SU-DHL-6 (cell line): Measurements from ENCODE around the gene FBXO28.

Experiments used
- H2AFZ ChIP-seq: fragments of 200-600 bp; sonication (generic); 2 replicates; pipeline ENCODE4 v1.6.1; 2014; ENCODE audit warnings: low read depth, mild to moderate bottlenecking, moderate library complexity, mixed read lengths, antibody characterized with exemption, low read length; ENCODE audit not compliant: severe bottlenecking
- H3F3A ChIP-seq: fragments of 200-600 bp; shearing (Covaris generic); 2 replicates; pipeline ENCODE4 v1.6.0; 2016; ENCODE audit warnings: antibody characterized with exemption, mild to moderate bottlenecking; ENCODE audit not compliant: insufficient read depth
- H3K27ac ChIP-seq: fragments of 200-600 bp; sonication (generic); 2 replicates; pipeline ENCODE4 v1.5.1; 2016; ENCODE audit warnings: low read depth, mild to moderate bottlenecking, low read length, moderate library complexity, mixed read lengths
- H3K27me3 ChIP-seq: fragments of 200-600 bp; sonication (generic), shearing (Covaris generic); 2 replicates; pipeline ENCODE4 v1.6.0; 2014; ENCODE audit warnings: mild to moderate bottlenecking, low read length
- H3K36me3 ChIP-seq: fragments of 200-600 bp; sonication (generic); 2 replicates; pipeline ENCODE4 v1.6.1; 2014; ENCODE audit warnings: mild to moderate bottlenecking, low read length, mixed read lengths
- H3K4me2 ChIP-seq: fragments of 300-600, 200-600 bp; shearing (Covaris generic), sonication (generic); 2 replicates; pipeline ENCODE4 v1.6.0; 2014; ENCODE audit warnings: low read length, low read depth, mild to moderate bottlenecking; ENCODE audit not compliant: poor library complexity, severe bottlenecking
- H3K4me3 ChIP-seq: fragments of 200-600 bp; sonication (generic); 2 replicates; pipeline ENCODE4 v1.5.1; 2014; ENCODE audit warnings: antibody characterized with exemption, low read length, mild to moderate bottlenecking, mixed read lengths; ENCODE audit not compliant: insufficient read depth, poor library complexity, severe bottlenecking
- H3K79me2 ChIP-seq: fragments of 200-600 bp; sonication (generic); 2 replicates; pipeline ENCODE4 v1.6.1; 2014; ENCODE audit warnings: mild to moderate bottlenecking, low read length, moderate library complexity; ENCODE audit not compliant: insufficient read depth
- H3K9ac ChIP-seq: fragments of 200-600 bp; sonication (generic); 2 replicates; pipeline ENCODE4 v1.7.0; 2014; ENCODE audit warnings: mild to moderate bottlenecking, low read length
- H3K9me2 ChIP-seq: fragments of 200-600 bp; sonication (generic); replicated peaks from 2 replicates; pipeline ENCODE4 v1.6.1; 2014; ENCODE audit warnings: low read length; ENCODE audit not compliant: insufficient read depth
- H3K9me3 ChIP-seq: fragments of 200-600 bp; sonication (generic); 2 replicates; pipeline ENCODE4 v1.6.1; 2014; ENCODE audit warnings: low read length, mixed read lengths; ENCODE audit not compliant: insufficient read depth
- H4K20me1 ChIP-seq: fragments of 200-600 bp; sonication (generic); 2 replicates; pipeline ENCODE4 v1.6.1; 2014; ENCODE audit warnings: low read depth, mild to moderate bottlenecking, antibody characterized with exemption, low read length, moderate library complexity, mixed read lengths
- EZH2phosphoT487 ChIP-seq: fragments of 200-600 bp; sonication (generic), shearing (Covaris generic); conservative IDR thresholded peaks from 2 replicates; pipeline ENCODE4 v1.6.1; 2018; ENCODE audit warnings: mild to moderate bottlenecking, antibody characterized with exemption, low read length, moderate library complexity, mixed read lengths
- TF ChIP-seq, protein P1 (sequence below): fragments of 200-600 bp; sonication (generic); IDR thresholded peaks from one replicate; pipeline ENCODE4 v1.5.1; 2017; ENCODE audit warnings: antibody characterized with exemption, mild to moderate bottlenecking, low read length, moderate library complexity; ENCODE audit not compliant: insufficient read depth, poor library complexity, severe bottlenecking

FBXO28 gene

GRCh38 chr1:224172229-224172628 lies 58.3 kb downstream of the FBXO28 start:
- no peak overlapping the region for H3K4me3 ChIP-seq
- no peaks in the 10 kb centered on the region for H3K36me3 ChIP-seq
- no peak overlapping the region for H2AFZ ChIP-seq
- H3K9ac ChIP-seq = no peak overlapping the region
- no peak overlapping the region for H3K4me2 ChIP-seq
- H4K20me1 ChIP-seq = no peaks in the 10 kb centered on the region
- H3K9me2 ChIP-seq = no peaks in the 10 kb centered on the region
- H3K79me2 ChIP-seq = no peaks in the 10 kb centered on the region
- H3K27ac ChIP-seq = no peak overlapping the region
- H3K9me3 ChIP-seq = no peaks in the 10 kb centered on the region
- H3F3A ChIP-seq = no peaks in the 10 kb centered on the region
- no peaks in the 10 kb centered on the region for H3K27me3 ChIP-seq
- TF ChIP-seq, protein P1, sequence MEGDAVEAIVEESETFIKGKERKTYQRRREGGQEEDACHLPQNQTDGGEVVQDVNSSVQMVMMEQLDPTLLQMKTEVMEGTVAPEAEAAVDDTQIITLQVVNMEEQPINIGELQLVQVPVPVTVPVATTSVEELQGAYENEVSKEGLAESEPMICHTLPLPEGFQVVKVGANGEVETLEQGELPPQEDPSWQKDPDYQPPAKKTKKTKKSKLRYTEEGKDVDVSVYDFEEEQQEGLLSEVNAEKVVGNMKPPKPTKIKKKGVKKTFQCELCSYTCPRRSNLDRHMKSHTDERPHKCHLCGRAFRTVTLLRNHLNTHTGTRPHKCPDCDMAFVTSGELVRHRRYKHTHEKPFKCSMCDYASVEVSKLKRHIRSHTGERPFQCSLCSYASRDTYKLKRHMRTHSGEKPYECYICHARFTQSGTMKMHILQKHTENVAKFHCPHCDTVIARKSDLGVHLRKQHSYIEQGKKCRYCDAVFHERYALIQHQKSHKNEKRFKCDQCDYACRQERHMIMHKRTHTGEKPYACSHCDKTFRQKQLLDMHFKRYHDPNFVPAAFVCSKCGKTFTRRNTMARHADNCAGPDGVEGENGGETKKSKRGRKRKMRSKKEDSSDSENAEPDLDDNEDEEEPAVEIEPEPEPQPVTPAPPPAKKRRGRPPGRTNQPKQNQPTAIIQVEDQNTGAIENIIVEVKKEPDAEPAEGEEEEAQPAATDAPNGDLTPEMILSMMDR = no peak
- TF ChIP-seq EZH2phosphoT487 = no peak

GRCh38 chr1:224173523-224173922 lies 59.6 kb downstream of the FBXO28 start:
- no peak for TF ChIP-seq EZH2phosphoT487
- TF ChIP-seq, protein P1 = no peak
- Histone ChIP-seq H3K27ac (no peak overlapping the region), H3K79me2 (no peaks in the 10 kb centered on the region)

DNA sequence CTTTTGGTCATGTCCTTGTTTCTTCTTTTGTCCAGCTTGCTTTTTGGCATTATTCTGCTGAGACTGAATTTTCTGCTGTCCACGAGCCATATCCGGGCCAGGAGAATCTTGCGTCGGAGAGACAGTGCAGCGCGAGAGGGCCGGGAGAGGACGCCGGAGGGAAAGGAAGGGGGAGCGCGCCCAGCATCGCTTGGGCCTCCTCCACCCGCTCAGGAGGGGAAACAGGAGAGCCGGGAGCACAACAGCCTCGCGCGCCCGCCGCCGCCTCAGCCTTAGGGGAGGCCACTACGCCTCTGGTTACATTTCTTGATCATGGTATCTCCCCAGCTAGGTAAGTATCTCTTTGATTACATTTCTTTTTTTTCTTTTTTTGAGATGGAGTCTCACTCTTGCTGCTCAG lies 61.7 kb downstream of the FBXO28 start:
- Histone ChIP-seq H3K9ac (no peak overlapping the region), H3K27ac (no peak overlapping the region), H4K20me1 (no peaks in the 10 kb centered on the region), H3K4me2 (no peak overlapping the region), H3K27me3 (no peaks in the 10 kb centered on the region), H3K36me3 (no peaks in the 10 kb centered on the region), H3K79me2 (no peaks in the 10 kb centered on the region), H3F3A (no peaks in the 10 kb centered on the region), H3K9me3 (no peaks in the 10 kb centered on the region), H2AFZ (no peak overlapping the region), H3K4me3 (no peak overlapping the region), H3K9me2 (no peaks in the 10 kb centered on the region)
- TF ChIP-seq, protein P1 = no peak
- no peak for TF ChIP-seq EZH2phosphoT487

More at GRCh38 chr1:224173523-224173922, 59.6 kb downstream of the FBXO28 start:
- Histone ChIP-seq H4K20me1 (no peaks in the 10 kb centered on the region), H3K9me2 (no peaks in the 10 kb centered on the region), H3K4me3 (no peak overlapping the region), H3F3A (no peaks in the 10 kb centered on the region), H3K4me2 (no peak overlapping the region), H3K9ac (no peak overlapping the region), H2AFZ (no peak overlapping the region), H3K27me3 (no peaks in the 10 kb centered on the region), H3K36me3 (no peaks in the 10 kb centered on the region), H3K9me3 (no peaks in the 10 kb centered on the region)

- no peak overlapping the region for H3K9ac ChIP-seq
- H3K27me3 ChIP-seq = no peaks in the 10 kb centered on the region
- no peak overlapping the region for H3K4me2 ChIP-seq
Measured at GRCh38 chr1:224177356-224177999, 63.6 kb downstream of the FBXO28 start.

More at GRCh38 chr1:224177356-224177999, 63.6 kb downstream of the FBXO28 start:
- H3K27ac ChIP-seq = no peak overlapping the region
- H3K9me3 ChIP-seq = no peaks in the 10 kb centered on the region
- no peaks in the 10 kb centered on the region for H3K9me2 ChIP-seq
- no peaks in the 10 kb centered on the region for H4K20me1 ChIP-seq
- no peaks in the 10 kb centered on the region for H3K36me3 ChIP-seq
- peaks cover 10% of the 10 kb centered on the region for H3F3A ChIP-seq
- H3K4me3 ChIP-seq = no peak overlapping the region
- TF ChIP-seq, protein P1 = no peak
- no peak for TF ChIP-seq EZH2phosphoT487
- no peaks in the 10 kb centered on the region for H3K79me2 ChIP-seq
- H2AFZ ChIP-seq = no peak overlapping the region
